HG03095 (cell line): Measurements from ENCODE around the gene SPINT3.

Experiments
- ATAC-seq: cut with Tn5 transposase; IDR thresholded peaks from one replicate; pipeline ENCODE4 v1.9.1; 2021; ENCODE audit warnings: moderate library complexity; ENCODE audit not compliant: unreplicated experiment

The SPINT3 gene

DNA sequence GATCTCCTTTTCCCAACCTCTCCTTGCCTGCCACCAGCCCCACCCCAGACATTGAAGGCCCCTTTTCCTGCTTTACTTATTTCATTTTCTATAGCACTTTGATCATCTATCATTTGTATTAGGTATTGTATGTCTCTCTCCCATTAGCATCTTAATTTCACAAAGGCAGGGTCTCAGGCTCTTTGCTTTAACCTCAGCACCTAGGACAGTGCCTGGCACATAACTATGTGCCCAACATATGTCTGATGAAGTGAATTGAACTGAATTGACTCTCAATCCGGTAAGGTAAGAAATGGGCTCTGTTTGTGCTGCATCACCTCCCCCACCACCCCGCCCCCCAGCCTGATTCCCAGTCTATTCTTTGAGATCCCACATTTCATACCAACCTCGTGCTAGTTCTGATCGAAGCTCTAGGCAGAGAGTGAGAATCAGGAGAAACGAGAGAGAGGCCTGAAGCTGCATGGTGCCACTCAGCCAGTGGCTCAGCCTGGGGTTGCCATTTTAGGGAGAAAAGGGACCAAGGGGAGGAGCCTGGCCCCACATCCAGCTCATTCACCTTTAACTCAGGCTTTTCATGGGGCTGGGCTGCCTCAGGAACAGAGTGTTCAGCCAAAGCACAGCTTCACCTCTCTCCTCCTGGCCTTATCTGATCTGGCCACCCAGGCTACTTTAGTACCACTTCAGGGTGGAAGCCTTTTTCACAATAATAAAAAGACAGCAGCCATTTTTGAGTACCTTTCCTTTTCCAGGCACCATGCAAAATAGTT, at the start of gene SPINT3:
Gene SPINT3 (minus strand): TSS at position 476 of the 767 bp plus-strand sequence. CDS start 14 bp downstream, at position 462.
- ATAC-seq = no peak

- ATAC-seq = no peak
Observed at GRCh38 chr20:45564760-45565276, 49.4 kb upstream of the SPINT3 start.

DNA sequence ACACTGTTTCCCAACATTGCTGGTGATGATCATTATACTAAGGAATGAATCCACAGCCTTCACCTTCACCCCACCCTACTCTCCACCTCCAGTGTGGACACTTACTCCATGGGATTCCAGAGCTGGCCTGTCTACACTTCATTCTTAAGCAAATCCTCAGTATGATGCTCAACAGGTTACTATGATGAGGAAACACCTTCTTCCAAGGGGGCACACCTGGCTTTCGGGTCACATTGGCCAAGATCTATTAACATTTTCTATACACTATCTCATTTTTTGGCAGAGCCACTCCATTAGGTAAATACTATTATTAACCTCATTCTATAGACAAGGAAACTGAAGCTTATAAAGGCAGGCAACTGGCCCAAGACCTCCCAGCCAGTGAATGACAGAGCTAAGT, 39.8 kb upstream of the SPINT3 start:
- no peak for ATAC-seq

- no peak for ATAC-seq
Observed at GRCh38 chr20:45552456-45552855, 37.0 kb upstream of the SPINT3 start.

- no peak for ATAC-seq
Observed at GRCh38 chr20:45550765-45551164, 35.3 kb upstream of the SPINT3 start.

DNA sequence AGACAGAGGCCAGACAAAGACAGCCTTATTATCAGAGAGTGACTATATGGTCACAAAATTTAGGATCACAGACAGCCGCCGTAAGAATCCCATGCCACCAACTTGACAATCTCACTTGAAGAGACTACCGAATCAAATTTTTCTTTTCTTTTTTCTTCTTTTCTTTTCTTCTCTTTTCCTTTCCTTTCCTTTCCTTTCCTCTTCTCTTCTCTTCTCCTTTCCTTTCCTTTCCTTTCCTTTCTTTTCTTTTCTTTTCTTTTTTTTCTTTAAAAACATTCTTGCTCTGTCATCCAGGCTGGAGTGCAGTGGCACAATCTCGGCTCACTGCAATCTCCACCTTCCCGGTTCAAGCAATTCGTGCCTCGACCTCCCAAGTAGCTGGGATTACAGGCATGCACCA, 33.0 kb upstream of the SPINT3 start:
- no peak for ATAC-seq

- ATAC-seq = no peak
Observed at GRCh38 chr20:45547206-45547770, 31.9 kb upstream of the SPINT3 start, which contains the start of gene EPPIN. EPPIN (minus strand) TSS chr20:45547401; CDS start chr20:45547357, 44 bp downstream.

- ATAC-seq = no peak
Observed at GRCh38 chr20:45545754-45546453, 30.5 kb upstream of the SPINT3 start.

- ATAC-seq = no peak
Observed at GRCh38 chr20:45545351-45545750, 29.9 kb upstream of the SPINT3 start.

GRCh38 chr20:45539382-45539781, 24.0 kb upstream of the SPINT3 start, which contains the start of gene WFDC6:
WFDC6 (minus strand) TSS chr20:45539482; CDS start chr20:45539407, 75 bp downstream.
- no peak for ATAC-seq

DNA sequence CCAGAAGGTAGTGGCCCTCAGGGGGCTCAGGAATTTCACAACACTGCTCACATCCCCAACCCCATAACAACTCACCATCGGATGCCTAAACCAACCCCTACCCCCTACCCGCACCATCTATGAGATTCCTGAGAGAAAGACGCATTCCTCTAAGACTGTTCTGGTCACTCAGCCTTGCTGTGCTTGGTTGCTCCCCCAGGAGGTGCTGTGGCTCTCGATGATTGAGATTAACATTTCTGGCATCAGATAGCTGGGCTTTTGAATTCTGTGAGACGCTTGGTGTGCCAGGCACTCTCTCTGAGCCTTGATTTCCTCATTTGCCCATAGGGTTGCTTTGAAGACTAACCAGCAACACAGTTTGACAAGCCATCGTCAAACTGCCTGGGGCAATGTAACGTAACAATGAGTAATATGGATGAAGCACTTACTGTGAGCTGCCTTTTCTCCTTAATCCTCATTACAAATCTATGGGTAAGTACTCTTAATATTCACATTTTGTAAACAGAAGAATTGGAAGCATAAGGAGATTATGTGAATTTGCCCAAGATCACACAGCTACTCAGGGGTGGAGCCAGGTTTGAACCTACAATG, 22.9 kb upstream of the SPINT3 start:
- ATAC-seq = no peak

DNA sequence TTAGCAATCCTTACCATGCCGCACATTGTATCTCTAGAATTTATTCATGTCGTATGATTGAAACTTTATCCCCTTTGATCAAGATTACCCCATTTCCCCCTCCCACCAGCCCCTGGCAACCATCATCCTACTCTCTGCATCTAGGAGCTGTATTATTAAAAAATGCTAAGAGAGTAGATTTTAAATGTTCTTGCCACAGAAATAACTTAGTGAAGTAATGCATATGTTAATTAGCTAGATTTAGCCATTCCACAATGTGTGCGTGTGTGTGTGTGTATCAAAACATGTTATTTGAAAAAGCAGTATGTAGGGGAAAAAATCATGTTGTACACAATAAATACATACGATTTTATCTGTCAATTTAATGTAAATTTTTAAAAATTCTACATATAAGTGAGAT, 11.9 kb upstream of the SPINT3 start:
- ATAC-seq = no peak

GRCh38 chr20:45523821-45524220, 8.4 kb upstream of the SPINT3 start:
- ATAC-seq = no peak

DNA sequence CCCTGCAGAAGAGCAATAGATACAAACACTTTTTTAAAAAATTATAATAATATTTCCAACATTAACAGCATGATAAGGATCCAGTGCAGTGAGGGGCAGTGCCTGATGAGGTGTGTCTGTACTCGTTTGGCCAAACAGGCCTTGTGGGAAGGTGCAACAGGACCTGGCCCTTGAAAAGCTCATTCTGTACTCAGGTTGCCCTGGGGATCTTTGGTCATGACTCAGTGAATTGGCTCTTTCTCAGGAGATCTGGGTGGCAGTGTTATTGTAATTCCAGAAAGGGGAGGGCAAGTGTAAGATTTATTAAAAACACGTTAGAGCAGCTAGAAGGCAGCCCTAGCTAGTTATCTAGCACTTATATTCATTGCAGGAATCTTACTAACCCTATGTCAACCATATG, 2.9 kb upstream of the SPINT3 start:
- no peak for ATAC-seq

DNA sequence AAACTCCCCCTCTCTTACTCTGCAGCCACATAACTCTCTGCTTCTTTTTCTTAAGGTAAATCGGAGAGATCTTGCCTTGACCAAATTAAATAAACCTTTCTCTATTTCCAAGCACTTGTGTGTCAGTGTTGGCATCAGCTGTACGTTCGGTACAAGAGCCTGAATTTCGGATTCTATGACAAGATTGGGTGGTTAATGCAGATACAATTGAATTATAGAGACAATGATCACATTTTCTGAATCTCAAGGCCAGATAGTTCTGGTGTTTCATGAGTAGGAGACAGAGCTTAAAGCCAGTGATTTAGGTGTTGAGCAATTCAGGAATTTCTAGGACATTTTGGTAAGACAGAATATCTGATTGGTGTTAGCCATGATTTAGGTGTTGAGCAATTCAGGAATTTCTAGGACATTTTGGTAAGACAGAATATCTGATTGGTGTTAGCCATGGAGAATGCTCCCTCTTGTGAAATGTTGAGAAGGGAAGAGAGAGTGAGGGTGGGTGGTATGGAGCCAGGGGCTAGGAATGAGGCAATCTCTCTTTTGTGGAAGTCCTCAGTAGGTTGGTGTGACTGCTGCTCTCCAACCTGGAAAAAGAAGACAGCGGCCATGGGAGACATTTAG, 5.1 kb downstream of the SPINT3 start:
- no peak for ATAC-seq

GRCh38 chr20:45509091-45509490, 6.3 kb downstream of the SPINT3 start:
- no peak for ATAC-seq

GRCh38 chr20:45508068-45508886, 7.1 kb downstream of the SPINT3 start:
- no peak for ATAC-seq

DNA sequence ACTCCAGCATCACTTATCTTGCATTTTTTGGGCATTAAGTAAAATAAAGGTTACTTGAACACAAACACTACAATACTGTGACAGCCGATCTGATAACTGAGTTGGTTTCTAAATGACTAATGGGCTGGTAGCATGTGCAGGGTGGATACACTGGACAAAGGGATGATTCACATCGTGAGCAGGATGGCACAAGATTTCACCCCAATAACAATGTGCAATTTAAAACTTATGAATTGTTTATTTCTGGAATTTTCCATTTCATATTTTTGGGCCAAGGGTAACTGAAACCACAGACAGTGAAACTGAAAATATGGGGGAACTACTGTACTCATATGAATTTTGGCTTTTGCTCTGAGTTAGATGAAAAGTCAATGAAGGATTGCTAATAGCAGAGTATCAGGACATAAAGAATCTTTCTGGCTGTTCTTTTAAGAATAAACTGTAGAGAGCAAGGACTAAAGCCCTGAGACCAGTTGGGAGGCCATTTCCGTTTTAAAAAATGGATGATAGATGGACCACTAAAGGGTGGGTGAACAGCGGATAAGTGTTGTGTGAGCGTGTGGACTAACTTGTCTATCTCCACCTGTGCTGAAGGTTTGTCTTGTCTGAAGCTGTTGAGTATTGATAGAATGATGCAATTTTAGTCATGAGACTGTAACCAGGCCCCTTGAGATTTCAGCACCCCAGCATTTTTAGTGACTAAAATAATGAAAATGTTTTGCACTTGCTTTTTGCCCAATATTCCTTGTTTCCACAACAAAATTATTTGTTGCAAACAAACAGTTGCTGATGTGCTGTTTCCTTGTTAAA, 8.2 kb downstream of the SPINT3 start:
- ATAC-seq = no peak

DNA sequence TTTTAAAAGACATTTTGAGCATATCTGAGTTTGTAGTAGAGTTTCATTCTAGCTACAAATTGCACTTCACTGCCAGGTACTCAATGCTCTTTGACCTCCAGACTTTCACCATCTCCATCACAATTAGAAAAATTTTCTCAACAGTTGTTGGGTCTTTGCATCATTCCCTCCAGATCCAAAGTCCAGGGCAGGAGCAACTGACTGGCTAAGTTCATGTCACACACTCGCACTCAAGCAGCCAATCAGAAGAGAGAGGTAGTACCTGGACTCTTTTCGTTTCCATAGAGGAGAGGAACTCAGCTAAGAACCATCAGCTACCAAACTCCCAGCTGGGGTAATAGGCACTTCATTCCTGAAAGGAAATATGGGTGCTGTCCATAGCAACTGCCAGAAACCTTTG, 9.0 kb downstream of the SPINT3 start:
- no peak for ATAC-seq
